RWPE1 (cell line): ENCODE measurements around the gene MEGF11.

Source experiments
- CTCF ChIA-PET: fragments of 350-600 bp; sonication (Branson Sonifier 250); formaldehyde crosslinking; extraction: SDS; loops from one replicate; lab custom pipeline; 2021; lab: Yijun Ruan, JAX
- POLR2A ChIA-PET: fragments of 400-600 bp; formaldehyde crosslinking; extraction: SDS; loops from one replicate; lab custom pipeline; 2020; ENCODE audit warnings: antibody characterized with exemption; ENCODE audit not compliant: low non-redundant PET; lab: Yijun Ruan, JAX
- DNase-seq: peaks from one replicate; pipeline ENCODE4 v3.0.0; 2012; ENCODE audit warnings: low spot score
- H3K27ac ChIP-seq: fragments of 450-650 bp; 2 replicates; pipeline ENCODE4 v1.5.1; 2017
- TF ChIP-seq, protein P1 (sequence below): fragments of 450-650 bp; conservative IDR thresholded peaks from 2 replicates; pipeline ENCODE4 v1.5.1; 2017; ENCODE audit warnings: low read depth, mild to moderate bottlenecking

Gene MEGF11

GRCh38 chr15:65903296-65904073 lies 350.1 kb downstream of the MEGF11 start:
- H3K27ac ChIP-seq = no peak overlapping the region
- ChIA-PET CTCF (interaction anchor here (0.8 kb wide), 1 partner anchor 19 kb away, joined by 3 read pairs; no protein-coding TSS in a partner anchor), POLR2A (no interaction called here)
- TF ChIP-seq, protein P1, sequence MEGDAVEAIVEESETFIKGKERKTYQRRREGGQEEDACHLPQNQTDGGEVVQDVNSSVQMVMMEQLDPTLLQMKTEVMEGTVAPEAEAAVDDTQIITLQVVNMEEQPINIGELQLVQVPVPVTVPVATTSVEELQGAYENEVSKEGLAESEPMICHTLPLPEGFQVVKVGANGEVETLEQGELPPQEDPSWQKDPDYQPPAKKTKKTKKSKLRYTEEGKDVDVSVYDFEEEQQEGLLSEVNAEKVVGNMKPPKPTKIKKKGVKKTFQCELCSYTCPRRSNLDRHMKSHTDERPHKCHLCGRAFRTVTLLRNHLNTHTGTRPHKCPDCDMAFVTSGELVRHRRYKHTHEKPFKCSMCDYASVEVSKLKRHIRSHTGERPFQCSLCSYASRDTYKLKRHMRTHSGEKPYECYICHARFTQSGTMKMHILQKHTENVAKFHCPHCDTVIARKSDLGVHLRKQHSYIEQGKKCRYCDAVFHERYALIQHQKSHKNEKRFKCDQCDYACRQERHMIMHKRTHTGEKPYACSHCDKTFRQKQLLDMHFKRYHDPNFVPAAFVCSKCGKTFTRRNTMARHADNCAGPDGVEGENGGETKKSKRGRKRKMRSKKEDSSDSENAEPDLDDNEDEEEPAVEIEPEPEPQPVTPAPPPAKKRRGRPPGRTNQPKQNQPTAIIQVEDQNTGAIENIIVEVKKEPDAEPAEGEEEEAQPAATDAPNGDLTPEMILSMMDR = no peak
- no peak for DNase-seq

DNA sequence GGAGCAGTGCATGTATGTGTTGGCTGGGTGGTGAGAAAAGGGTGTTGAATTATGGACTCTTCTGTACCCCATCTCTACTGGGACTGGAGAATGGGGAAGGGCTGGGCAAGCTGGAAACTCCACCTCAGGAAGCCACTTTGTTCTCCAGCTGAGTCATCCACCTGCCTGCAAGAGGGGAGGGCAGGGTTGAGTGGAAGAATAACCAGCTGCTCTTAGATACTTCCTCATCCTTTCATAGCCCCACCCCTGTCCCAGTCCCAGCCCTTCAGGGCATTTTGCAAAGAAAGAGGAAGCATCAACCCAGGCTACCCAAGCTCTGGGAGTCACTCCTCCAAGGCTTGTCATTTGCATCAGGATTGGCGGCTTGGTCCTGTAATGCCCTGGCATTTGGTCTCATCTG lies 351.2 kb downstream of the MEGF11 start:
- TF ChIP-seq, protein P1 = no peak
- POLR2A ChIA-PET = no interaction called here
- CTCF ChIA-PET = interaction anchor here (0.6 to 0.7 kb wide), 2 partner anchors 45 to 240 kb away, joined by 3 read pairs; no protein-coding TSS in a partner anchor
- DNase-seq = peak; percentile 96
- peak overlapping the region; percentile 9; the same call in 1 of the 2 replicates for H3K27ac ChIP-seq

DNA sequence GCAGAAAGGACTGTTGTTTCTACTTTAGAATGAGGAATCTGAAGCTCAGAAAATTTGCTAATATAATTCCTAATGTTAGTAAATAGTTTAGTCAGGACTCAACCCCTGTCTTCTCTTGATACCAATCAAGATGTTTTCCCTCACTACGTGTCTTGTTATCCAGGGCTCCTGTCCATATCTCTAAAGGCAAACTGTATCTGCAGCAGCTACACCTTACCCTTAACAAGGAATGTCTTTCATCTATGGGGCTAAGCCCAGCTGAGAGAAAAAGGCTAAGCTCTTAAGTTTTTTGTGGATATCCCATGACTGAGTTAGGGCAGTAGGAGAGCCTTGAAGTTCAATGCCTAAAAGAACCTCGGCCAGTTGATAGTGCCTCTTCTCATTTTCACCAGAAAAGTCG lies 351.7 kb downstream of the MEGF11 start:
- no peak overlapping the region for H3K27ac ChIP-seq
- no peak for DNase-seq
- ChIA-PET CTCF (interaction anchor here (0.6 to 0.7 kb wide), 2 partner anchors 9 to 45 kb away, joined by 3 to 4 read pairs; no protein-coding TSS in a partner anchor), POLR2A (no interaction called here)
- TF ChIP-seq, protein P1 = no peak

GRCh38 chr15:65901336-65901735 lies 352.2 kb downstream of the MEGF11 start:
- no peak overlapping the region for H3K27ac ChIP-seq
- no peak for DNase-seq
- TF ChIP-seq, protein P1 = no peak
- POLR2A ChIA-PET = no interaction called here
- CTCF ChIA-PET = interaction anchor here (0.6 to 0.7 kb wide), 3 partner anchors 9 to 795 kb away, joined by 3 to 5 read pairs (median 4); no protein-coding TSS in a partner anchor

DNA sequence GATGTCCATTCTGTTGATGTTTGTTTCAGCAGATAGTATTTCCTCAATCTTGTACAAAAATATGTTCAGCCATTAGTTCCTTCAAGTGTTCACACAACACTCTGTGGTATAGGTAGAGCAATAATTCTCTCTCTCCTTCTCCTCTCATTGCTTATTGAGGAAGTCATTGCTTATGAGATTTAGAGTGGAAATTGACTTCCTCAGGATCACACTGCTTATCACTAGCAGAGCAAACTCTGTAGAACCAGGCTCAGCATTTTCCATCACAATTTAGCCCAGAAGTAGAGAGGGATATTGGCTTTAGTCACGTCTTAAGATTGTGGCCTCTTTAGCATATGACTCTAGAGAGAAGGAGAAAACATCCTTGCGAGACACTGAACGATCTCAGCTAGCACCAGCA lies 353.1 kb downstream of the MEGF11 start:
- ChIA-PET CTCF (interaction anchor here (0.7 kb wide), 2 partner anchors 20 to 71 kb away, joined by 4 to 5 read pairs; no protein-coding TSS in a partner anchor), POLR2A (no interaction called here)
- no peak for DNase-seq

GRCh38 chr15:65896236-65896635 lies 357.3 kb downstream of the MEGF11 start:
- CTCF ChIA-PET = no interaction called here
- POLR2A ChIA-PET = no interaction called here
- no peak overlapping the region for H3K27ac ChIP-seq
- DNase-seq = no peak
- TF ChIP-seq, protein P1 = no peak

More for the DNA sequence above, 353.1 kb downstream of the MEGF11 start:
- no peak overlapping the region for H3K27ac ChIP-seq
- TF ChIP-seq, protein P1 = no peak
